ENCODE measurements around the gene PARVG.

Gene PARVG

GRCh38 chr22:44155115-44155514 lies 25.6 kb upstream of the PARVG start:
- no peak for DNase-seq (ENCODE audit: low read depth)

GRCh38 chr22:44157916-44158618 lies 22.7 kb upstream of the PARVG start:
- no peak for DNase-seq (ENCODE audit: low read depth)

GRCh38 chr22:44158816-44159215 lies 21.9 kb upstream of the PARVG start:
- DNase-seq (ENCODE audit: low read depth): no peak

DNA sequence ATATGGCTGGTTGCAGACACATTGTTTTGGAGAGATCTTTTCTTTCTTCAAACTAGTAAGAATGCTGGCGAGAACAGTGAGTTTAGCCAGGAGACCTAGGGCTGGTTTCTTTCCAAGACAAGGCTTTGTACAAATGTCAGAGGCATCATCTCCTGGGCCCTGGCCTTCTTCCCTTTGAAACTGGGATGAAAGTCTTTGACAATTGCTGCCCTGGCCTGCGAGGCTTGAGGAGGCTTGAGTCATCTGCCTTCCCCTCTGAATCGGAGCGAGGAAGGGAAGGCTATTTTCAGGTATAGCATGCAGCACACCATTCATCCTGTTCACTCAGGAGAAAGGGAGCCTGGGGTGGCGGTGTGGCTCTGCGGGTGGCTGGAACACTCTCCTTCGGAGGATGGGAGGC lies 21.5 kb upstream of the PARVG start:
- DNase-seq (ENCODE audit: low read depth): no peak

GRCh38 chr22:44159811-44160210 lies 20.9 kb upstream of the PARVG start:
- DNase-seq (ENCODE audit: low read depth): no peak

GRCh38 chr22:44160421-44160820 lies 20.3 kb upstream of the PARVG start:
- DNase-seq (ENCODE audit: low read depth): no peak

GRCh38 chr22:44161673-44162072 lies 19.1 kb upstream of the PARVG start:
- no peak for DNase-seq (ENCODE audit: low read depth)

DNA sequence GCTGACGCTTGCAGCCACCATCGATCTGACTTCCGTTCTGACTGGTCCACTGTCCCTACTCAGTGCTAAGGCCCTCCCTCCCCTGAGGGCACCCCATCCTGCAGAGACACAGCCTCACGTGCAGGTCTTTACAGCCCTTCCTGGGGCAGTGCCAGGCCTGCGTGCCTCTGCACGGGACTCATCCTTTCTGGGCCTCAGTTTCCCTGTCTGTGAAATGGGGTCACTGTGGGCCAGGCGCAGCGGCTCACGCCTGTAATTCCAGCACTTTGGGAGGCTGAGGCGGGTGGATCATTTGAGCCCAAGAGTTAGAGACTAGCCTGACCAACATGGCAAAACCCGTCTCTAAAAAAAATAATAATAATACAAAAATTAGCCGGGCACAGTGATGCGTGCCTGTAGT lies 17.8 kb upstream of the PARVG start:
- DNase-seq (ENCODE audit: low read depth): no peak

GRCh38 chr22:44163536-44163935 lies 17.2 kb upstream of the PARVG start:
- no peak for DNase-seq (ENCODE audit: low read depth)

DNA sequence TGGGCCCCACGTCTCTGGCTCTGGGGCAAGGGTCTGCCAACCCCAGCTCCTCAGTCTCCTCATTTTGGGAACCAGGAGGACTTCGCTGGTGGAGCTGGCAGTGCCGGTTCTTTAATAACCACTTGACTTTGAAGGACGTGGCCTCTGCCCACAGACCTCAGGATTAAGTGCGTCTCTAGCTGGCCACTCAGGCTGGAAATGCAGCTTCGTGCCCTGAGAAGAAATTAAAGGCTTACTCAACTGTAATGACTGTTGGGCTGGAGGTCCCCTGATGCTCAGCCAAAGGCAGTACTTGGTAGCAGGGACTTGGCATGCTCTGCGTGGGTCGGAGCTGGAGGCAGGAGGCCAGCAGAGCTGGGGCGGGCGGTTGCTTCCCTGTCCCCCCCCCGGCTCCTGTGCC lies 16.7 kb upstream of the PARVG start:
- no peak for DNase-seq (ENCODE audit: low read depth)

- DNase-seq (ENCODE audit: low read depth): no peak
Measured at GRCh38 chr22:44165286-44165874, 15.3 kb upstream of the PARVG start.

DNA sequence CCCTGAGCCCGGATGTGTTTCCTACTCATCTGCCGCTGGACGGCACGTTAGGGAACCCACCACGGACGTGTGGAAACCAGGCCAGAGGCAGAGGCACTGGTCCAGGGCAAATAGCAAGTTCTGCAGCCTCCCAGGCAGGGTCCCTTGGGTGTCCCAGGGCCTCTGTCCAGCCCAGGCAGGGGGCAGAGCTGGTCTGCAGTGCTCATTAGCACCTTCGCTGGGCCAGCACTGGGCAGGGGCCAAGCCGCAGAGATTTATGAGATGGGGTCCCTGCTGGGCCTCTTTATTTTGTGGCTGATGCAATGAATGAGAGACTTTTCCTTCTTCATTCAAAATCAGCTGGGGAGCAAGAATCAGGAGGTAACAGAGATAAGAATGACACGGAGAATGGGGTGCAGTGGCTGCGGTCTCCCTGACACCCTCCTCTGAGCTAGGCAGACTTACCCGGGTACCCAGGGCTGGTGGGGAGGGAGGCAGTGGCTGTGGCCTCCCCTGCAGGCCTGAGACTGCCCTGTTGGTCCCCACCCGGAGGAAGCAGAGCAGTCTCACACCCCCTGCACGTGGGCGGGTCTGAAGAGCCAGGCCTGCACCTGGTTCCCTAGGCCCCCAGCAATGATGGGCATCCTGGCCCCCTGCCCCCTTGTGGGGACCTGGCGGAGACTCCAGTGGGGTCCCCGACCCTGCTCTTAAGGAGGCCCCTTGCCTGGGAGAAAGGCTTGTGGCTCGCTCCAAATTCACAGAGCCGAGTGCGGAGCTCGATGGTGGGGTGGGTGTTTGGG lies 14.0 kb upstream of the PARVG start:
- DNase-seq (ENCODE audit: low read depth): no peak

DNA sequence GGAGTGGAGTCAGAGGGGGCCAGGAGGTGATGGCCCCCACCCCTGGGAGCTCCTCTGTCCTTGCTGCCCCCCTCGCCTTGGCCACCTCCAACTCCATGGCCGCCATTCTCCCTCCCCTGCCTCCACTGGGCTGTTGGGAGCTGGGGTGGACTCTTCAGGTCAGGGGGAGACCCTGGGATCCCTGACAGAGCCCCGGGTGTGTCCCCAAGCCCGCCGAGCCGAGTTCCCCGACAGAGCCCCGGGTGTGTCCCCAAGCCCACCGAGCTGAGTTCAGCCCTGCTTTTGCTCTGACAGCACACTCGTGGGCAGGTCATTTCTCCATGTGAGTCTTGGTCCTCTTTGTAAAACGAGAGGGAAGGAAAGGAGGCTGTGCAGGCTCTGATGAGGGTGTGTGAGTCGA lies 13.2 kb upstream of the PARVG start:
- no peak for DNase-seq (ENCODE audit: low read depth)

DNA sequence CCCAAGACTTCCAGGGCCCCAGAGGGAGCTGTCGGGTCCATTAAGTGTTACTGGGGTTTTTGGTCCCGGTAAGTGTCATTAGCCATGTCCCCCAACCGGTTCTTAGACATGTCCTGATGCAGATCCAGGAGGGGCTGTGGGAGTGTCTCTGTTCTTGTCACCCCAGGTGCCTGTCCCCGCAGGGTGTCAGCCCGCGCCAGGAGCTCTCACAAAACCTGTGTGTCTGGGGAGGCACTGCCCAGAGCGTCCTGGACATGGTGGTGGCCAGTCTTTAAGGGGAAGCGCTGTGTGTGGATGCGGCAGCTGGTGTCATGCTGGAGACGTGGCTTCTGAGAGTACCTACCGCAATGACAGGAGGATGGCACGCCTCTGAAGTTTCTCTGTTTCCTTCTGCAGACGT lies 12.5 kb upstream of the PARVG start:
- no peak for DNase-seq (ENCODE audit: low read depth)

DNA sequence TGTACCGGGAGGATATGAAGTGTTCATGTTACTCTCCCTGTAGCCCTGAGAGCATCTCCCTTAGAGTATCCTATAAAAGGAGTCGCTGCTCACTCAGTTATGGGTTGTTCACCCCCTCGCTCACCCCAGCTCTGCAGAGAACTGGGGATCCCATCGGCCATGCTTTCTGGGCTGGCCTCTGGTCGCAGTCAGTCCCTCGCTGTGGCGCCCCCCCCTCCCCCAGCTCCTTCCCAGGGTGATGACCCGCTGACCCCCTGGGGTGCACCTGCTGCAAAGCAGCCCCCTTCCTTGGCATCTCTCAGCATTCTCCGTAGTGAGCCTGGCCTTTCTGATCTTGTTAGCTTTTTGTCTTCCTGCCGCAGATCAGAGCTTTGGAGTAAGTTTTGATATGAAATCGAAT lies 10.3 kb upstream of the PARVG start:
- DNase-seq (ENCODE audit: low read depth): no peak

DNA sequence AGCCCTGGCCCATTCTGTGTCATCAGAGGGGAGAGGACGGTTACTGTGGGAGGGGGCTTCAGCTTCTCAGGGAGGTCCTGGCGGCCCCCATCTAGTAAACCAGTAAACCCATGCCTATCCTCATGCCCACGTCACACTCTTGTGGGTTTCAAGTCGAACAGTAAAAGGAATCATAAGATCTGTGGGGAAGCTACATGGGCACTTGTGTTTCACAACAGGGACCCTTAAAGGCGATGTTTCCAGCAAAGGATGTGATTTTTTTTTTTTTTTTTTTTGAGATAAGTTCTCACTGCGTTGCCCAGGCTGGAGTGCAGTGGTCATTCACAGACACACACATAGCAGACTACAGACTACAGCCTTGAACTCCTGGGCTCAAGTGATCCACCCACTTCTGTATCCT lies 9.2 kb upstream of the PARVG start:
- no peak for DNase-seq (ENCODE audit: low read depth)

DNA sequence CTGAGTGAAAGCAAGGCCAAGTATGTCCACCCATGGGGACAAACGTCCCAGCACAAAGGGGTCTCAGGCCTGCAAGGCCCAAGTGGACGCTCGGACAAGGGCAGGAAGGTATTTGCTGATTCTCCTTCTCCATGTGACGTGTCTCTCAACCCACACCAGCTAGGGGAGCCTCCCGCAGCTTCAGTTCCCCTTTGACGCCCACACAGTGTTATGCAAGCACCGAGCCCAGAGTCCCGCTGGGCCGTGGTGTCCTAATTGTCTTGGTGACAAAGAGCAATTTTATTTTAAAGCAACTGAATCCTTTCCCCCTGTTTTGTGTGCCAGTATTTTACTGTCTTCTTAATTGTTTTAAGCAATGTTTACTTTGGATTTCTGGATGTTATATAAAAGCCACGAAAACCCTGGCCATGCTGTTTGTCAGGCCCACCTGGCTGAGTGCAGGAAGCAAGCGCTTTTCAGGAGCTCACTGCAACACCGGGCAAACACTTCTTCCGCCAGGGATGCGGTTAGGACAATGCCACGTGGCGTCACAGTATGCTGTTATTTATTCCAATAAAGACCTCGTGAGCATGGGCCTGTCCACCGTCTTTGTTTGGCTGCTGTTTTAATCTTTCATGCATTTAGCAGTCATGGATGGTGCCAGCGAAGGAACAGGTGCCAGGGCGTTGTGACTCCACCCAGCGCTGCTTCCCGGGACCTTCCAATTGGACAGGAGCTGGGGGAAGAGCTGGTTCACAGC lies 8.2 kb upstream of the PARVG start:
- DNase-seq (ENCODE audit: low read depth): no peak

- DNase-seq (ENCODE audit: low read depth): no peak
Measured at GRCh38 chr22:44173154-44173553, 7.6 kb upstream of the PARVG start.

GRCh38 chr22:44175676-44176075 lies 5.0 kb upstream of the PARVG start:
- no peak for DNase-seq (ENCODE audit: low read depth)

- DNase-seq (ENCODE audit: low read depth): no peak
Measured at GRCh38 chr22:44179196-44179988, 1.3 kb upstream of the PARVG start.

DNA sequence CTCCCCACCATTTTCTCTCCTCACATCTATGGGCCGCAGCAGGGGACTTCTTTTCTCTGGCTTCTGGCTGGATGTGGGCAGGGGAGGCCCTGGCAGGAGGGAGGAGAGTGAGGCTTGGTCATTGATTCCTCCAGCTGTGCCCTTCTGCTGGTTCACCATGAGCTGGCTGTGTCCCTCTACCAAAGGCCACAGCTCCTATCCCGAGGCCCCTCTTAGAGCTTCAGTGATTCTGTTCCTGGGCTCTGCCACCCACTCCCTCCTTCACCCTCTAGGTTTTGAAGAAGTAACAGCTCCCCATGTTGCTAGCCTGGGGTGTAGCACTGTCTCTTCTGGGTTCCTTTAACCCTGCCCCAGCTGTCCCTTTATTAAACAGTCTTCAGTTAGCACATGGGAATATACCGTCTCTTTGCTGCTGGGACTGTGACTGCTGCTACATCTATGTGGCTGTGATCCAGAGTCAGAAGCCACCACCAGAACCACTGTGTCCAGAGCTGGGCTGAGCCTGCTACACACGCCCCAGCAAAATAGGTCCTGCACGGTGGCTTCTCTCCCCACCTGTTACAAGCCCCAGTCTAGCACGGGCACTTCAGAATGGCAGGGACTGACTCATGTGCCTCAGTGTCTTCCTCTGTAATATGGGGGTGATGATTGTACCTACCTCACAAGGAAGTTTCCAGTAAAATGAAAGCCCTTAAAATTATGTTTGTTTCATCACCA lies 578 bp upstream of the PARVG start:
- no peak for DNase-seq (ENCODE audit: low read depth)
